CD4-positive, alpha-beta T cell treated with Interferon alpha-2 for 1 hour (primary cell): ENCODE results near the gene PIP5K1A.

Experiments used
- DNase-seq, 2 donors: peaks; one replicate each; pipeline ENCODE4 v3.0.0-alpha.2; 2020 to 2022

The PIP5K1A gene

DNA sequence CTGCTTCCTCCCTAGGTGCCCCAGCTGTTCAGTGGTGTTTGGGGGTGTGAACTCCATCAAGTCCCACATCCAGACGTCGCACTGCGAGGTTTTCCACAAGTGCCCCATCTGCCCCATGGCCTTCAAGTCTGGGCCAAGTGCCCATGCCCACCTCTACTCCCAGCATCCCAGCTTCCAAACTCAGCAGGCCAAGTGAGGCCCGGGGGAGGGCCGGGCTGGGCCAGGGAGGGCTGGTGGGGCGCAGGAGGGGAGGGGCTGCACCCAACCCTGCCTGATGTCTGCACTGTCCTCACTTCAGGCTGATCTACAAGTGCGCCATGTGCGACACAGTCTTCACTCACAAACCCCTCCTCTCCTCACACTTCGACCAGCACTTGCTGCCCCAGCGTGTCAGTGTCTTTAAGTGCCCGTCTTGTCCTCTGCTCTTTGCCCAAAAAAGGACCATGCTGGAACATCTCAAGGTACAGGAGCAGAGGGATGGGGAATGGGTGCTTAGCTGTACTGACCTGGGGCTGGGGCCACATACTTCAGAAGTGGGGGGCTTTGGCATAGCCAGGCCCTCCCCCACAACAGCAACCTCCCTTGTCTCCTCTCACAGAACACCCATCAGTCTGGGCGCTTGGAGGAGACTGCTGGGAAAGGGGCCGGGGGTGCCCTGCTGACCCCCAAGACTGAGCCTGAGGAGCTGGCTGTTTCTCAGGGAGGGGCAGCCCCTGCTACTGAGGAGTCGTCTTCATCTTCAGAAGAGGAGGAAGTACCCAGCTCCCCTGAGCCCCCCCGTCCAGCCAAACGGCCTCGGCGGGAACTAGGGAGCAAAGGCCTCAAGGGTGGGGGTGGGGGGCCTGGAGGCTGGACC lies 91.0 kb downstream of the PIP5K1A start:
- DNase-seq = no peak

- no peak for DNase-seq
Measured at GRCh38 chr1:151289991-151290708, 91.8 kb downstream of the PIP5K1A start.

- no peak for DNase-seq
Measured at GRCh38 chr1:151290709-151291303, 92.5 kb downstream of the PIP5K1A start.

GRCh38 chr1:151292207-151293030 lies 94.1 kb downstream of the PIP5K1A start:
- DNase-seq = no peak

DNA sequence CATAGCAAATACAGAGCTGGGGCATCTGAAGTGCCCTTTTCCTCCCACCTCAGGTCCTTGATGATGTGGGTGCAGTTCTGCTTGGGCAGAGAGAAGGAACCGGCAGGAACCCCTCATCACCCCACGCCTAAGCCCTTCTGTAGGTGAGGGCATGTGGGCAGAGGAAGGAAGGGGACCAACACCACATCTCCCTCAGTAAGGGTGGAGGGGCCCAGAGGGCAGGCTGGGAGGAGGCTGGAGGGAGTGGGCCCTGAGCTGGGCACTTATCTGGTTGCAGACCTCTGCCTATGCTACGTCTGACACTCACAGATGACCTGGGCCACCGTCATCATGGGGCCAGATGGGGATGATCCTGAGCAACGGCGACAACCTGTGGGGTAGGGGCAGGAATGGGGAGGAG lies 94.7 kb downstream of the PIP5K1A start:
- DNase-seq = no peak

GRCh38 chr1:151294742-151295462 lies 96.5 kb downstream of the PIP5K1A start:
- no peak for DNase-seq
